Mesenchymal stem cell (in vitro differentiated cells and primary cell): ENCODE measurements around the gene TMC2.

Experiments used
- DNase-seq: peaks from one replicate; pipeline ENCODE4 v3.0.0-alpha.2; 2013
- H2AFZ ChIP-seq: one replicate; pipeline ENCODE4 v1.6.1; 2013; ENCODE audit warnings: low read depth, mild to moderate bottlenecking, control low read depth, inconsistent platforms, low read length, moderate library complexity
- H2AK5ac ChIP-seq: 2 replicates; pipeline ENCODE4 v1.6.1; 2013; ENCODE audit warnings: low read length, moderate library complexity, mild to moderate bottlenecking, inconsistent platforms; ENCODE audit not compliant: severe bottlenecking
- H2BK120ac ChIP-seq: one replicate; pipeline ENCODE4 v1.6.1; 2013; ENCODE audit warnings: low read depth, mild to moderate bottlenecking, inconsistent platforms, low read length, moderate library complexity
- H2BK12ac ChIP-seq, 2 experiments: one replicate each; pipeline ENCODE4 v1.6.1; 2013; ENCODE audit warnings: inconsistent platforms in 2 of 2, low read length in 2 of 2, mild to moderate bottlenecking in 2 of 2, moderate library complexity in 2 of 2, control low read depth in 1 of 2
- H2BK15ac ChIP-seq: one replicate; pipeline ENCODE4 v1.6.1; 2013; ENCODE audit warnings: mild to moderate bottlenecking, low read depth, inconsistent platforms; ENCODE audit not compliant: poor library complexity, severe bottlenecking
- H2BK5ac ChIP-seq: 2 replicates; pipeline ENCODE4 v1.6.1; 2013; ENCODE audit warnings: low read depth, mild to moderate bottlenecking, low read length, control low read depth, inconsistent platforms; ENCODE audit not compliant: poor library complexity, severe bottlenecking
- H3K14ac ChIP-seq, 2 experiments: one replicate each; pipeline ENCODE4 v1.6.1; 2013; ENCODE audit warnings: inconsistent platforms in 2 of 2, low read length in 2 of 2, control low read depth in 1 of 2, mild to moderate bottlenecking in 1 of 2, moderate library complexity in 1 of 2
- H3K18ac ChIP-seq, 2 experiments: one replicate each; pipeline ENCODE4 v1.6.1; 2013; ENCODE audit warnings: inconsistent platforms in 2 of 2, low read length in 2 of 2, control low read depth in 1 of 2, low read depth in 1 of 2, mild to moderate bottlenecking in 1 of 2
- H3K23ac ChIP-seq, 2 experiments: one replicate each; pipeline ENCODE4 v1.6.1; 2013; ENCODE audit warnings: inconsistent platforms in 2 of 2, low read length in 2 of 2, mild to moderate bottlenecking in 2 of 2, moderate library complexity in 2 of 2, control low read depth in 1 of 2
- H3K27ac ChIP-seq: 2 replicates; pipeline ENCODE4 v1.5.1; 2013; ENCODE audit warnings: mild to moderate bottlenecking, moderate library complexity, low read length, control low read depth, inconsistent platforms; ENCODE audit not compliant: poor library complexity, severe bottlenecking
- H3K27me3 ChIP-seq, 2 experiments: 2 replicates each; pipeline versions ENCODE4 v1.6.1 to v1.7.0; 2013; ENCODE audit warnings: low read length in 2 of 2, mild to moderate bottlenecking in 2 of 2, moderate library complexity in 2 of 2, control low read depth in 1 of 2, inconsistent platforms in 1 of 2; ENCODE audit not compliant: control insufficient read depth in 1 of 2, insufficient read depth in 1 of 2
- H3K36me3 ChIP-seq, 2 experiments: 2 replicates each; pipeline versions ENCODE4 v1.6.1 to v1.7.0; 2013; ENCODE audit warnings: low read length in 2 of 2, control low read depth in 1 of 2, inconsistent platforms in 1 of 2, low read depth in 1 of 2, mild to moderate bottlenecking in 1 of 2; ENCODE audit not compliant: insufficient read depth in 2 of 2, control insufficient read depth in 1 of 2
- H3K4ac ChIP-seq, 2 experiments: one replicate each; pipeline ENCODE4 v1.6.1; 2013; ENCODE audit warnings: inconsistent platforms in 2 of 2, low read length in 2 of 2, mild to moderate bottlenecking in 2 of 2, moderate library complexity in 2 of 2, control low read depth in 1 of 2, low read depth in 1 of 2
- H3K4me1 ChIP-seq: 2 replicates; pipeline ENCODE4 v1.6.1; 2013; ENCODE audit warnings: low read depth, low read length, control low read depth; ENCODE audit not compliant: control insufficient read depth, insufficient read depth
- H3K4me2 ChIP-seq: 2 replicates; pipeline ENCODE4 v1.6.1; 2013; ENCODE audit warnings: low read length, mild to moderate bottlenecking, inconsistent platforms; ENCODE audit not compliant: poor library complexity, severe bottlenecking
- H3K4me3 ChIP-seq, 2 experiments: 2 replicates each; pipeline versions ENCODE4 v1.5.1 to v1.7.0; 2013; ENCODE audit warnings: low read length in 2 of 2, mild to moderate bottlenecking in 2 of 2, control low read depth in 1 of 2, low read depth in 1 of 2; ENCODE audit not compliant: insufficient read depth in 1 of 2
- H3K79me1 ChIP-seq: replicated peaks from 2 replicates; pipeline ENCODE4 v1.6.1; 2013; ENCODE audit warnings: mild to moderate bottlenecking, control low read depth, low read length, inconsistent platforms; ENCODE audit not compliant: poor library complexity, severe bottlenecking
- H3K9ac ChIP-seq: 2 replicates; pipeline ENCODE4 v1.7.0; 2013; ENCODE audit warnings: mild to moderate bottlenecking, low read length, moderate library complexity
- H3K9me3 ChIP-seq: 2 replicates; pipeline ENCODE4 v1.7.0; 2013; ENCODE audit warnings: mild to moderate bottlenecking, low read length; ENCODE audit not compliant: control insufficient read depth
- H4K8ac ChIP-seq: one replicate; pipeline ENCODE4 v1.6.1; 2013; ENCODE audit warnings: inconsistent platforms, mild to moderate bottlenecking, low read length, moderate library complexity
- H4K91ac ChIP-seq: one replicate; pipeline ENCODE4 v1.6.1; 2013; ENCODE audit warnings: mild to moderate bottlenecking, low read length, inconsistent platforms
- WGBS: methylation state at CpG from one replicate; pipeline ENCODE4 v1.1.7; 2013; ENCODE audit warnings: mixed read lengths; 5-methylcytosine and 5-hydroxymethylcytosine counted together

TMC2 gene

DNA sequence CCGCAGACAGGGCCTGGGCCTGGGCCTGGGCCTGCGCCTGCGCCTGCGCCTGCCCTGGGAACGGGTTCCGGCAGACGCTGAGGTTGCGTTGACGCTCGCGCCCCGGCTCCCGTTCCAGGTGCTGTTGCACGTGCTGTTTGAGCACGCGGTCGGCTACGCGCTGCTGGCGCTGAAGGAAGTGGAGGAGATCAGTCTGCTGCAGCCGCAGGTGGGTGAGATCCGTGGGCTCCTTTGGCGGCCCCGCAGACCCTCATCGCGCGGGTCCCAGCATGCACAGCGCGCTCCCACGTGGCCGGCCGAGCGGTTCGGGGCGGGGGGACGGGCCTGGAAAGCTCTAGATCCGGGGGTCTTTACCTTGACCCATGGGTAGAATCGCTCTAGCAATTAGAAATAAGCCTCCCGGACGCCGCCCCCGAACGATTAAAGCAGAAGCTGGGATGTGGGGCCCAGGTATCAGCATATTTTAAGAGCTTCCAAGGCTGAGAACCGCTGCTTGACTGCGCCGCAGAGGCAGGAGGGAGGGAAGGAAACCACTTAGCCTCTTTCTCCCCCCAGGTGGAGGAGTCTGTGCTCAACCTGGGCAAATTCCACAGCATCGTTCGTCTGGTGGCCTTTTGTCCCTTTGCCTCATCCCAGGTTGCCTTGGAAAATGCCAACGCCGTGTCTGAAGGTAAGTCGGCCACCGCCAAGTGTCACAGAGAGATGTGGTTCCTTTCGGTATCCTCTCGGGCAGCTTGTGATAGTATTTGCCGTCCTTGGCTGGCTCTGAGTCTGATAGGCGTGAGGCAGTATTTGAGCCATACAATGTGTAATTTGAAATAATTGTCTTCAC, 116.6 kb downstream of the TMC2 start:
- peak; percentile 37 for DNase-seq
- Histone ChIP-seq H3K79me1 (peaks cover 22% of the 10 kb centered on the region), H4K8ac (peak overlapping the region; percentile 97), H2BK5ac (peak overlapping the region; percentile 75), H2BK15ac (peak overlapping the region; percentile 35), H2BK120ac (peak overlapping the region; percentile 43), H4K91ac (peak overlapping the region; percentile 96), H3K36me3 (peaks cover 40 to 42% of the 10 kb centered on the region in 2 experiments), H3K18ac (peak overlapping the region; percentile 91 to 100), H3K27me3 (no peaks in the 10 kb centered on the region), H3K4ac (peak overlapping the region; percentile 91 to 95), H2BK12ac (peak overlapping the region in 1 of 2 experiments; percentile 29), H3K14ac (peak overlapping the region in 1 of 2 experiments; percentile 97), H3K9me3 (no peaks in the 10 kb centered on the region), H3K4me1 (peaks cover 12% of the 10 kb centered on the region), H3K9ac (peak overlapping the region; percentile 96), H3K4me2 (peak overlapping the region; percentile 91), H3K23ac (peak overlapping the region in 1 of 2 experiments; percentile 99), H2AFZ (peak overlapping the region; percentile 66), H2AK5ac (peak overlapping the region; percentile 7), H3K27ac (peak overlapping the region; percentile 80), H3K4me3 (peak overlapping the region; percentile 97 to 99)
- WGBS, result 1% methylated on average over 44 of the region's 56 CpGs

DNA sequence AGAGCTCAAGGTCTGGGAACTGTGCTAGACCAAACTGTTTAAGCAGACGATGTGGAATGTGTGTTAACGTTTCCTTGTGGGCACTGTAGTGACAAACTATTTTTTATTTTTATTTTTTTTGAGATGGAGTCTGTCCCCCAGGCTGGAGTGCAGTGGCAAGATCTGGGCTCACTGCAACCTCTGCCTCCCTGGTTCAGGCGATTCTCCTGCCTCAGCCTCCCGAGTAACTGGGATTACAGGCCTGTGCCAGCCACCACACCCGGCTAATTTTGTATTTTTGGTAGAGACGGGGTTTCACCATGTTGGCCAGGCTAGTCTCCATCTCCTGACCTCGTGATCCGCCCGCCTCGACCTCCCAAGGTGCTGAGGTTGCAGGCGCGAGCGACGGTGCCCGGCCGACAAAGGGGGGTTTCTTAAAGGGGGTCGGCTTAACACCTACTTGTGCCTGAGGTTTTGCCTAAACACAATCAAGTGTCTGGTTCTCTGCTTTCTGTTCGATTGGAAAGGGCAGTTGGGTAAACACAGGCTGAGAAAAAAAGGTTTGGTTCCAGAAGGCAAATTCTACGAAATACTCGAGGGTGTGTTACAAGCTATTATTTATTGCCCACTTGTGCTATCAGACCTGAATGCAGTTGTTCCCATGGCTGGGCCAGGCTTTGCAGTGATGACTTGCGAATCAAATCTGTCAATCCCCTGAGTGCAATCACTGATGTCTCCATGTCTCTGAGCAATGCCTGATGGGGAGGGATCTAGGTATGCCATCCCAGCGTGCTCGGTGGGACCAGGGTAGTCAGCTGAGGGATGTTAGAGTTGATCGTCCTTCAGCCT, 117.4 kb downstream of the TMC2 start:
- no peak overlapping the region for H2AFZ ChIP-seq
- no peak overlapping the region for H2BK12ac ChIP-seq
- no peak overlapping the region for H2BK5ac ChIP-seq
- peak overlapping the region in 1 of 2 experiments; percentile 65 for H3K23ac ChIP-seq
- H3K14ac ChIP-seq, result no peak overlapping the region
- peak overlapping the region; percentile 97 to 99 for H3K4me3 ChIP-seq
- H2AK5ac ChIP-seq, result no peak overlapping the region
- H3K4me1 ChIP-seq, result peaks cover 12% of the 10 kb centered on the region
- no peaks in the 10 kb centered on the region for H3K27me3 ChIP-seq
- no peak overlapping the region for H2BK120ac ChIP-seq
- H4K8ac ChIP-seq, result no peak overlapping the region
- no peak overlapping the region for H3K4ac ChIP-seq
- H3K9me3 ChIP-seq, result no peaks in the 10 kb centered on the region
- no peak overlapping the region for H3K18ac ChIP-seq
- H2BK15ac ChIP-seq, result no peak overlapping the region
- H3K79me1 ChIP-seq, result peaks cover 22% of the 10 kb centered on the region
- peak overlapping the region; percentile 45 for H3K27ac ChIP-seq
- 25% methylated on average over 24 of the region's 24 CpGs for WGBS
- no peak for DNase-seq
- H3K9ac ChIP-seq, result peak overlapping the region; percentile 96
- no peak overlapping the region for H4K91ac ChIP-seq
- peaks cover 48 to 50% of the 10 kb centered on the region in 2 experiments for H3K36me3 ChIP-seq
- peak overlapping the region; percentile 91 for H3K4me2 ChIP-seq

DNA sequence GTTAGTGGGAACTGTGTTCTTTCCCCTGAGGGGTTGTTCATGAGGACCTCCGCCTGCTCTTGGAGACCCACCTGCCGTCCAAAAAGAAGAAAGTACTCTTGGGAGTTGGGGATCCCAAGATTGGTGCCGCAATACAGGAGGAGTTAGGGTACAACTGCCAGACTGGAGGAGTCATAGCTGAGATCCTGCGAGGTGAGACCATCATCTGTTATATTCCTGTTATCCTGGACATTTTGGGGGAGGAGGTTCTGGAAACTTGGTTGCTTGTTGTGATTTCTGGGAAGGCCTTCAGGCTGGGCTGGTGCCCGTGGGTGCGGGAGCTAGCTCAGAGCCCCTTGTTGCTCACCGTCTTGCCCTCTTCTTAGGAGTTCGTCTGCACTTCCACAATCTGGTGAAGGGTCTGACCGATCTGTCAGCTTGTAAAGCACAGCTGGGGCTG, 118.0 kb downstream of the TMC2 start:
- H4K8ac ChIP-seq, result peak overlapping the region; percentile 7
- H3K14ac ChIP-seq, result no peak overlapping the region
- H2BK5ac ChIP-seq, result no peak overlapping the region
- H2BK120ac ChIP-seq, result no peak overlapping the region
- no peaks in the 10 kb centered on the region for H3K27me3 ChIP-seq
- peak overlapping the region in 1 of 2 experiments; percentile 97 for H3K4me3 ChIP-seq
- no peak for DNase-seq
- peak overlapping the region in 1 of 2 experiments; percentile 65 for H3K23ac ChIP-seq
- no peak overlapping the region for H2BK12ac ChIP-seq
- H4K91ac ChIP-seq, result no peak overlapping the region
- no peak overlapping the region for H2BK15ac ChIP-seq
- H2AK5ac ChIP-seq, result no peak overlapping the region
- H2AFZ ChIP-seq, result no peak overlapping the region
- H3K9ac ChIP-seq, result peak overlapping the region; percentile 96
- H3K4me1 ChIP-seq, result peaks cover 12% of the 10 kb centered on the region
- H3K9me3 ChIP-seq, result no peaks in the 10 kb centered on the region
- no peak overlapping the region for H3K4ac ChIP-seq
- WGBS, result 88% methylated on average over 9 of the region's 9 CpGs
- H3K36me3 ChIP-seq, result peaks cover 54 to 57% of the 10 kb centered on the region in 2 experiments
- H3K18ac ChIP-seq, result no peak overlapping the region
- H3K27ac ChIP-seq, result no peak overlapping the region
- peaks cover 22% of the 10 kb centered on the region for H3K79me1 ChIP-seq
- peak overlapping the region; percentile 91 for H3K4me2 ChIP-seq

DNA sequence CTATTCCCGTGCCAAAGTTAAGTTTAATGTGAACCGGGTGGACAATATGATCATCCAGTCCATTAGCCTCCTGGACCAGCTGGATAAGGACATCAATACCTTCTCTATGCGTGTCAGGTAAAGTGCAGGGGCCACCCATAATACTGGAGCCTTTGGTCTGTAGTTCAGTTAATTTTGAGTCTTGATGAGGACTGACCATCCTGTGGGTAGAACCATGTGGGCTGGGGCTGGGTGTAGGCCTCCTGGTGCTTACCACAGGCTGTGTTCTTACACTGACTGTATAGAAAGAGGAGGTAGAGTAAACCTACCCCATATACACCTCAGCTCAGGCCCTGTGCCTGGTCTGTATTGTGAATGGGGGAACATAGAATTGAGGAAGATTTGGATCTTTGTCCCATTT, 118.5 kb downstream of the TMC2 start:
- Histone ChIP-seq H3K79me1 (peaks cover 25% of the 10 kb centered on the region), H2BK12ac (no peak overlapping the region), H3K9me3 (no peaks in the 10 kb centered on the region), H3K27ac (no peak overlapping the region), H4K8ac (peak overlapping the region; percentile 7), H2BK120ac (no peak overlapping the region), H3K4me1 (peaks cover 12% of the 10 kb centered on the region), H2AFZ (no peak overlapping the region), H3K9ac (peak overlapping the region; percentile 96), H2BK5ac (no peak overlapping the region), H3K23ac (no peak overlapping the region), H3K4me2 (peak overlapping the region; percentile 91), H3K4ac (no peak overlapping the region), H3K27me3 (no peaks in the 10 kb centered on the region), H3K14ac (no peak overlapping the region), H3K18ac (no peak overlapping the region), H2BK15ac (no peak overlapping the region), H3K4me3 (no peak overlapping the region), H4K91ac (no peak overlapping the region), H2AK5ac (no peak overlapping the region), H3K36me3 (peaks cover 59 to 61% of the 10 kb centered on the region in 2 experiments)
- 95% methylated on average over 3 of the region's 3 CpGs for WGBS
- no peak for DNase-seq
